Naive thymus-derived CD4-positive, alpha-beta T cell (primary cell): ENCODE data around the gene RAPGEF4. TPM values are rescaled to one million over a fixed set of nuclear protein-coding genes. Genes with fewer than 3 reads are reported as not detected.

Source experiments
- ATAC-seq: fragments of 150-1000 bp; cut with Tn5 transposase; 2 replicates; pipeline ENCODE4 v1.10.0; 2021; ENCODE audit warnings: mild to moderate bottlenecking, moderate library complexity
- CTCF ChIA-PET: fragments of 350-600 bp; sonication (Branson Sonifier 250); formaldehyde crosslinking; loops from one replicate; lab custom pipeline; 2021; ENCODE audit warnings: antibody characterized with exemption; lab: Charles Lee
- POLR2A ChIA-PET: fragments of 350-600 bp; sonication (Branson Sonifier 250); formaldehyde crosslinking; loops from one replicate; lab custom pipeline; 2021; ENCODE audit warnings: antibody characterized with exemption, inconsistent platforms; lab: Charles Lee
- DNase-seq, 9 donors: peaks; one replicate each; pipeline versions ENCODE4 v3.0.0 to v3.0.0-alpha.2; 2020 to 2022; ENCODE audit warnings: mixed read lengths in 1 of 9
- H3K27ac ChIP-seq: one replicate; pipeline ENCODE4 v1.7.0; 2013; ENCODE audit warnings: mild to moderate bottlenecking, low read depth, low read length, moderate library complexity
- H3K27me3 ChIP-seq, 2 donors: one replicate each; pipeline ENCODE4 v1.7.0; 2013; ENCODE audit warnings: low read length in 2 of 2, mild to moderate bottlenecking in 2 of 2, moderate library complexity in 2 of 2; ENCODE audit not compliant: control insufficient read depth in 2 of 2, insufficient read depth in 2 of 2
- H3K36me3 ChIP-seq, 3 experiments: 1 replicate in 2 of 3; 2 replicates in 1 of 3; pipeline ENCODE4 v1.7.0; 2013; ENCODE audit warnings: low read length in 3 of 3, mild to moderate bottlenecking in 3 of 3, moderate library complexity in 1 of 3; ENCODE audit not compliant: insufficient read depth in 3 of 3, control insufficient read depth in 2 of 3
- H3K4me1 ChIP-seq, 2 donors: one replicate each; pipeline ENCODE4 v1.7.0; 2013; ENCODE audit warnings: low read length in 2 of 2, mild to moderate bottlenecking in 2 of 2, moderate library complexity in 1 of 2; ENCODE audit not compliant: control insufficient read depth in 2 of 2, insufficient read depth in 2 of 2
- H3K4me3 ChIP-seq: 2 replicates; pipeline ENCODE4 v1.7.0; 2013; ENCODE audit warnings: mild to moderate bottlenecking, low read length
- H3K9me3 ChIP-seq, 3 experiments: 1 replicate in 2 of 3; 2 replicates in 1 of 3; pipeline ENCODE4 v1.7.0; 2013; ENCODE audit warnings: low read length in 3 of 3; ENCODE audit not compliant: control insufficient read depth in 2 of 3
- H3K27ac Mint-ChIP-seq, 9 donors: one replicate each; pipeline ENCODE4 v1.8.0; 2020 to 2022; ENCODE audit warnings: mixed read lengths in 9 of 9, mild to moderate bottlenecking in 8 of 9, moderate library complexity in 5 of 9, inconsistent platforms in 2 of 9
- H3K27me3 Mint-ChIP-seq, 5 donors: one replicate each; pipeline ENCODE4 v1.8.0; 2021 to 2022; ENCODE audit warnings: mixed read lengths in 5 of 5, mild to moderate bottlenecking in 1 of 5
- H3K36me3 Mint-ChIP-seq, 5 donors: one replicate each; pipeline ENCODE4 v1.8.0; 2020 to 2022; ENCODE audit warnings: mixed read lengths in 5 of 5, mild to moderate bottlenecking in 3 of 5, inconsistent platforms in 1 of 5
- H3K4me1 Mint-ChIP-seq, 7 donors: one replicate each; pipeline ENCODE4 v1.8.0; 2020 to 2022; ENCODE audit warnings: mixed read lengths in 7 of 7, mild to moderate bottlenecking in 3 of 7, inconsistent platforms in 1 of 7
- H3K4me3 Mint-ChIP-seq, 10 donors: one replicate each; pipeline ENCODE4 v1.8.0; 2020 to 2022; ENCODE audit warnings: mild to moderate bottlenecking in 10 of 10, mixed read lengths in 10 of 10, moderate library complexity in 6 of 10, inconsistent platforms in 2 of 10
- H3K9me3 Mint-ChIP-seq, 11 donors: one replicate each; pipeline ENCODE4 v1.8.0; 2020 to 2022; ENCODE audit warnings: mixed read lengths in 11 of 11, mild to moderate bottlenecking in 4 of 11, inconsistent platforms in 1 of 11, moderate library complexity in 1 of 11
- intact Hi-C, 2 donors: fragments of 100-400 bp; cut with micrococcal nuclease; formaldehyde crosslinking; loops; one replicate each; pipeline ENCODE4 v1.15.1; 2023
- polyA plus RNA-seq, 2 donors: library from polyadenylated mRNA; unstranded; fragments of 300-500 nt; fragmentation: Illumina TruSeq; gene quantifications; one replicate each; pipeline ENCODE4 v1.2.3, GENCODE V29; 2021
- total RNA-seq, 6 experiments: library from RNA in 5 of 6; stranded (reverse) in 5 of 6; gene quantifications; 1 replicate in 5 of 6; 2 replicates in 1 of 6; pipeline ENCODE4 v1.2.3 and lab custom pipeline; 2021 to 2026

Gene RAPGEF4
- total and polyA plus RNA-seq, 7 experiments from 2014 or later: 0.39 to 2.5 (median 1.4) TPM; not detected in 2

- no peak for ATAC-seq
- H3K27ac Mint-ChIP-seq: peak overlapping the region in 1 of 9 donors; percentile 83
- no peaks in the 10 kb centered on the region for H3K9me3 Mint-ChIP-seq
- H3K27me3 ChIP-seq: no peaks in the 10 kb centered on the region
- no peaks in the 10 kb centered on the region for H3K36me3 Mint-ChIP-seq
- intact Hi-C loops: loop anchor here in 1 of 2 donors (1.0 kb wide), 1 partner anchor 233 kb away; no protein-coding TSS in a partner anchor
- ChIA-PET POLR2A (no interaction called here), CTCF (no interaction called here)
- no peaks in the 10 kb centered on the region for H3K36me3 ChIP-seq
- no peak for DNase-seq
- peaks cover 7 to 21% (median 12%) of the 10 kb centered on the region in 5 donors for H3K27me3 Mint-ChIP-seq
- H3K4me1 ChIP-seq: no peaks in the 10 kb centered on the region
- H3K9me3 ChIP-seq: no peaks in the 10 kb centered on the region
- H3K4me3 Mint-ChIP-seq: no peak overlapping the region
- no peak overlapping the region for H3K27ac ChIP-seq
- peaks cover 0 to 6% (median under 1%) of the 10 kb centered on the region in 7 donors for H3K4me1 Mint-ChIP-seq
- no peak overlapping the region for H3K4me3 ChIP-seq
These were observed 241.2 kb downstream of the RAPGEF4 start for GRCh38 chr2:172976816-172977215.

GRCh38 chr2:172977270-172978062, 241.8 kb downstream of the RAPGEF4 start:
- peaks cover 7 to 20% (median 12%) of the 10 kb centered on the region in 5 donors for H3K27me3 Mint-ChIP-seq
- no peak overlapping the region for H3K4me3 ChIP-seq
- H3K4me1 ChIP-seq: no peaks in the 10 kb centered on the region
- no peaks in the 10 kb centered on the region for H3K9me3 Mint-ChIP-seq
- H3K36me3 ChIP-seq: no peaks in the 10 kb centered on the region
- H3K27ac ChIP-seq: no peak overlapping the region
- no peak for ATAC-seq
- peaks cover 0 to 3% (median 0%) of the 10 kb centered on the region in 7 donors for H3K4me1 Mint-ChIP-seq
- no peaks in the 10 kb centered on the region for H3K27me3 ChIP-seq
- H3K27ac Mint-ChIP-seq: peak overlapping the region in 2 of 9 donors; percentile 44 to 83
- CTCF ChIA-PET: interaction anchor here (0.7 kb wide), 1 partner anchor 1260 kb away, joined by 3 read pairs; no protein-coding TSS in a partner anchor
- no peak overlapping the region for H3K4me3 Mint-ChIP-seq
- H3K9me3 ChIP-seq: no peaks in the 10 kb centered on the region
- intact Hi-C loops: loop anchor here in 1 of 2 donors (1.0 kb wide), 1 partner anchor 233 kb away; no protein-coding TSS in a partner anchor
- POLR2A ChIA-PET: no interaction called here
- no peaks in the 10 kb centered on the region for H3K36me3 Mint-ChIP-seq
- DNase-seq: peak in 1 of 9 donors; percentile 18

- intact Hi-C loops: no loop called here
- peaks cover 0 to 3% (median 0%) of the 10 kb centered on the region in 7 donors for H3K4me1 Mint-ChIP-seq
- Histone ChIP-seq H3K4me3 (no peak overlapping the region), H3K4me1 (no peaks in the 10 kb centered on the region), H3K27ac (no peak overlapping the region), H3K9me3 (no peaks in the 10 kb centered on the region), H3K27me3 (no peaks in the 10 kb centered on the region), H3K36me3 (no peaks in the 10 kb centered on the region)
- ATAC-seq (no peak), DNase-seq (no peak)
- peaks cover 7 to 21% (median 12%) of the 10 kb centered on the region in 5 donors for H3K27me3 Mint-ChIP-seq
- H3K36me3 Mint-ChIP-seq: no peaks in the 10 kb centered on the region
- ChIA-PET CTCF (interaction anchor here (0.7 kb wide), 1 partner anchor 1259 kb away, joined by 3 read pairs; no protein-coding TSS in a partner anchor), POLR2A (no interaction called here)
- H3K27ac Mint-ChIP-seq: peak overlapping the region in 1 of 9 donors; percentile 44
- H3K9me3 Mint-ChIP-seq: no peaks in the 10 kb centered on the region
- no peak overlapping the region for H3K4me3 Mint-ChIP-seq
These were observed 242.4 kb downstream of the RAPGEF4 start for GRCh38 chr2:172978063-172978383.

GRCh38 chr2:172985139-172985892, 249.7 kb downstream of the RAPGEF4 start:
- Mint-ChIP-seq H3K4me3 (no peak overlapping the region), H3K36me3 (peaks cover 0 to 6% (median 0%) of the 10 kb centered on the region in 5 donors), H3K4me1 (peaks cover 0 to 12% (median 0%) of the 10 kb centered on the region in 7 donors), H3K27me3 (peaks cover 0 to 10% (median 4%) of the 10 kb centered on the region in 5 donors), H3K27ac (peak overlapping the region in 1 of 9 donors; percentile 16), H3K9me3 (no peaks in the 10 kb centered on the region)
- H3K27ac ChIP-seq: no peak overlapping the region
- H3K9me3 ChIP-seq: no peaks in the 10 kb centered on the region
- ChIA-PET POLR2A (interaction anchor here (1.0 kb wide), 1 partner anchor 15 kb away, joined by 6 read pairs; no protein-coding TSS in a partner anchor), CTCF (interaction anchor here (1.5 kb wide), 1 partner anchor 9 kb away, joined by 4 read pairs; no protein-coding TSS in a partner anchor)
- ATAC-seq (peak; percentile 20), DNase-seq (no peak)
- intact Hi-C loops: no loop called here
- H3K36me3 ChIP-seq: no peaks in the 10 kb centered on the region
- H3K27me3 ChIP-seq: no peaks in the 10 kb centered on the region
- no peak overlapping the region for H3K4me3 ChIP-seq
- H3K4me1 ChIP-seq: no peaks in the 10 kb centered on the region

GRCh38 chr2:172986040-172986439, 250.4 kb downstream of the RAPGEF4 start:
- H3K36me3 ChIP-seq: no peaks in the 10 kb centered on the region
- no peak overlapping the region for H3K4me3 Mint-ChIP-seq

GRCh38 chr2:172988728-172989127, 253.1 kb downstream of the RAPGEF4 start:
- Mint-ChIP-seq H3K27me3 (peaks cover 0 to 5% (median 2%) of the 10 kb centered on the region in 5 donors), H3K4me3 (no peak overlapping the region), H3K9me3 (no peaks in the 10 kb centered on the region), H3K4me1 (peaks cover 0 to 14% (median 0%) of the 10 kb centered on the region in 7 donors), H3K36me3 (peaks cover 0 to 6% (median 0%) of the 10 kb centered on the region in 5 donors), H3K27ac (no peak overlapping the region)
- ATAC-seq (no peak), DNase-seq (no peak)
- Histone ChIP-seq H3K27ac (no peak overlapping the region), H3K4me3 (no peak overlapping the region), H3K27me3 (no peaks in the 10 kb centered on the region), H3K4me1 (no peaks in the 10 kb centered on the region), H3K9me3 (no peaks in the 10 kb centered on the region), H3K36me3 (no peaks in the 10 kb centered on the region)
- intact Hi-C loops: no loop called here
- CTCF ChIA-PET: no interaction called here
- POLR2A ChIA-PET: no interaction called here

More at GRCh38 chr2:172986040-172986439, 250.4 kb downstream of the RAPGEF4 start:
- Mint-ChIP-seq H3K27ac (no peak overlapping the region), H3K36me3 (peaks cover 0 to 6% (median 0%) of the 10 kb centered on the region in 5 donors), H3K27me3 (peaks cover 0 to 10% (median 3%) of the 10 kb centered on the region in 5 donors), H3K9me3 (no peaks in the 10 kb centered on the region), H3K4me1 (peaks cover 0 to 12% (median 0%) of the 10 kb centered on the region in 7 donors)
- CTCF ChIA-PET: no interaction called here
- POLR2A ChIA-PET: no interaction called here
- Histone ChIP-seq H3K4me3 (no peak overlapping the region), H3K4me1 (no peaks in the 10 kb centered on the region), H3K27me3 (no peaks in the 10 kb centered on the region), H3K27ac (no peak overlapping the region), H3K9me3 (no peaks in the 10 kb centered on the region)
- ATAC-seq (no peak), DNase-seq (no peak)
- intact Hi-C loops: no loop called here
